ENCODE results near the gene KLHL29. TPM values are rescaled to one million over a fixed set of nuclear protein-coding genes. Genes with fewer than 3 reads are reported as not detected.

Gene KLHL29
- total and polyA plus RNA-seq, 2 donors: 1.4 to 2.9 TPM

- Histone ChIP-seq H3K27me3 (ENCODE audit: control insufficient read depth in 2 of 2, insufficient read depth in 1 of 2, low read length in 1 of 2) (peaks cover 0 to 2% of the 10 kb centered on the region in 2 donors), H3K4me1 (ENCODE audit: control insufficient read depth in 2 of 2, insufficient read depth in 2 of 2, low read length in 2 of 2) (no peaks in the 10 kb centered on the region), H3K27ac (ENCODE audit: low read depth in 1 of 2, low read length in 1 of 2) (no peak overlapping the region), H3K9me3 (ENCODE audit: control insufficient read depth in 2 of 2, insufficient read depth in 1 of 2, low read length in 1 of 2) (no peaks in the 10 kb centered on the region), H3K36me3 (ENCODE audit: control insufficient read depth in 2 of 2, insufficient read depth in 2 of 2, low read length in 1 of 2) (no peaks in the 10 kb centered on the region), H3K4me3 (ENCODE audit: low read length in 2 of 2) (no peak overlapping the region)
- no peak for DNase-seq (ENCODE audit: low read depth in 6 of 9, low spot score in 9 of 9)
- 94% methylated on average over 9 of the region's 9 CpGs for WGBS
Measured at GRCh38 chr2:23557455-23557854, 172.5 kb downstream of the KLHL29 start.

GRCh38 chr2:23559561-23560239 is 174.7 kb downstream of the KLHL29 start:
- Histone ChIP-seq H3K4me1 (ENCODE audit: control insufficient read depth in 2 of 2, insufficient read depth in 2 of 2, low read length in 2 of 2) (no peaks in the 10 kb centered on the region), H3K27me3 (ENCODE audit: control insufficient read depth in 2 of 2, insufficient read depth in 1 of 2, low read length in 1 of 2) (peaks cover 0 to 2% of the 10 kb centered on the region in 2 donors), H3K4me3 (ENCODE audit: low read length in 2 of 2) (no peak overlapping the region), H3K36me3 (ENCODE audit: control insufficient read depth in 2 of 2, insufficient read depth in 2 of 2, low read length in 1 of 2) (no peaks in the 10 kb centered on the region), H3K9me3 (ENCODE audit: control insufficient read depth in 2 of 2, insufficient read depth in 1 of 2, low read length in 1 of 2) (no peaks in the 10 kb centered on the region), H3K27ac (ENCODE audit: low read depth in 1 of 2, low read length in 1 of 2) (no peak overlapping the region)
- DNase-seq (ENCODE audit: low read depth in 6 of 9, low spot score in 9 of 9): no peak
- WGBS: 90% methylated on average over 20 of the region's 20 CpGs

- H3K4me1 ChIP-seq (ENCODE audit: control insufficient read depth in 2 of 2, insufficient read depth in 2 of 2, low read length in 2 of 2): no peaks in the 10 kb centered on the region
- no peaks in the 10 kb centered on the region for H3K9me3 ChIP-seq (ENCODE audit: control insufficient read depth in 2 of 2, insufficient read depth in 1 of 2, low read length in 1 of 2)
- DNase-seq (ENCODE audit: low read depth in 6 of 9, low spot score in 9 of 9): no peak
- no peak overlapping the region for H3K27ac ChIP-seq (ENCODE audit: low read depth in 1 of 2, low read length in 1 of 2)
- no peak overlapping the region for H3K4me3 ChIP-seq (ENCODE audit: low read length in 2 of 2)
- H3K27me3 ChIP-seq (ENCODE audit: control insufficient read depth in 2 of 2, insufficient read depth in 1 of 2, low read length in 1 of 2): peaks cover 0 to 2% of the 10 kb centered on the region in 2 donors
- WGBS: 97% methylated on average over 7 of the region's 7 CpGs
- H3K36me3 ChIP-seq (ENCODE audit: control insufficient read depth in 2 of 2, insufficient read depth in 2 of 2, low read length in 1 of 2): no peaks in the 10 kb centered on the region
Measured at GRCh38 chr2:23561088-23561487, 176.1 kb downstream of the KLHL29 start.

GRCh38 chr2:23561544-23561943 is 176.6 kb downstream of the KLHL29 start:
- Histone ChIP-seq H3K9me3 (ENCODE audit: control insufficient read depth in 2 of 2, insufficient read depth in 1 of 2, low read length in 1 of 2) (no peaks in the 10 kb centered on the region), H3K36me3 (ENCODE audit: control insufficient read depth in 2 of 2, insufficient read depth in 2 of 2, low read length in 1 of 2) (no peaks in the 10 kb centered on the region), H3K27ac (ENCODE audit: low read depth in 1 of 2, low read length in 1 of 2) (no peak overlapping the region), H3K4me3 (ENCODE audit: low read length in 2 of 2) (no peak overlapping the region), H3K4me1 (ENCODE audit: control insufficient read depth in 2 of 2, insufficient read depth in 2 of 2, low read length in 2 of 2) (no peaks in the 10 kb centered on the region), H3K27me3 (ENCODE audit: control insufficient read depth in 2 of 2, insufficient read depth in 1 of 2, low read length in 1 of 2) (peaks cover 0 to 2% of the 10 kb centered on the region in 2 donors)
- WGBS: 91% methylated on average over 9 of the region's 9 CpGs
- no peak for DNase-seq (ENCODE audit: low read depth in 6 of 9, low spot score in 9 of 9)

GRCh38 chr2:23562143-23562542 is 177.2 kb downstream of the KLHL29 start:
- H3K4me3 ChIP-seq (ENCODE audit: low read length in 2 of 2): no peak overlapping the region
- H3K9me3 ChIP-seq (ENCODE audit: control insufficient read depth in 2 of 2, insufficient read depth in 1 of 2, low read length in 1 of 2): no peaks in the 10 kb centered on the region
- no peak overlapping the region for H3K27ac ChIP-seq (ENCODE audit: low read depth in 1 of 2, low read length in 1 of 2)
- 98% methylated on average over 30 of the region's 30 CpGs for WGBS
- peaks cover 0 to 2% of the 10 kb centered on the region in 2 donors for H3K27me3 ChIP-seq (ENCODE audit: control insufficient read depth in 2 of 2, insufficient read depth in 1 of 2, low read length in 1 of 2)
- H3K4me1 ChIP-seq (ENCODE audit: control insufficient read depth in 2 of 2, insufficient read depth in 2 of 2, low read length in 2 of 2): no peaks in the 10 kb centered on the region
- no peaks in the 10 kb centered on the region for H3K36me3 ChIP-seq (ENCODE audit: control insufficient read depth in 2 of 2, insufficient read depth in 2 of 2, low read length in 1 of 2)
- DNase-seq (ENCODE audit: low read depth in 6 of 9, low spot score in 9 of 9): no peak

GRCh38 chr2:23563151-23563550 is 178.2 kb downstream of the KLHL29 start:
- 90% methylated on average over 10 of the region's 10 CpGs for WGBS
- H3K4me1 ChIP-seq (ENCODE audit: control insufficient read depth in 2 of 2, insufficient read depth in 2 of 2, low read length in 2 of 2): no peaks in the 10 kb centered on the region
- no peak for DNase-seq (ENCODE audit: low read depth in 6 of 9, low spot score in 9 of 9)

GRCh38 chr2:23563673-23564614 is 179.0 kb downstream of the KLHL29 start:
- H3K4me3 ChIP-seq (ENCODE audit: low read length in 2 of 2): no peak overlapping the region
- H3K27me3 ChIP-seq (ENCODE audit: control insufficient read depth in 2 of 2, insufficient read depth in 1 of 2, low read length in 1 of 2): peaks cover 0 to 2% of the 10 kb centered on the region in 2 donors
- H3K27ac ChIP-seq (ENCODE audit: low read depth in 1 of 2, low read length in 1 of 2): peak overlapping the region in 1 of 2 donors; percentile 36
- H3K4me1 ChIP-seq (ENCODE audit: control insufficient read depth in 2 of 2, insufficient read depth in 2 of 2, low read length in 2 of 2): no peaks in the 10 kb centered on the region
- WGBS: 90% methylated on average over 22 of the region's 22 CpGs
- H3K36me3 ChIP-seq (ENCODE audit: control insufficient read depth in 2 of 2, insufficient read depth in 2 of 2, low read length in 1 of 2): no peaks in the 10 kb centered on the region
- H3K9me3 ChIP-seq (ENCODE audit: control insufficient read depth in 2 of 2, insufficient read depth in 1 of 2, low read length in 1 of 2): no peaks in the 10 kb centered on the region
- DNase-seq (ENCODE audit: low read depth in 6 of 9, low spot score in 9 of 9): no peak

More at GRCh38 chr2:23563151-23563550, 178.2 kb downstream of the KLHL29 start:
- Histone ChIP-seq H3K27ac (ENCODE audit: low read depth in 1 of 2, low read length in 1 of 2) (no peak overlapping the region), H3K27me3 (ENCODE audit: control insufficient read depth in 2 of 2, insufficient read depth in 1 of 2, low read length in 1 of 2) (peaks cover 0 to 2% of the 10 kb centered on the region in 2 donors), H3K4me3 (ENCODE audit: low read length in 2 of 2) (no peak overlapping the region), H3K9me3 (ENCODE audit: control insufficient read depth in 2 of 2, insufficient read depth in 1 of 2, low read length in 1 of 2) (no peaks in the 10 kb centered on the region), H3K36me3 (ENCODE audit: control insufficient read depth in 2 of 2, insufficient read depth in 2 of 2, low read length in 1 of 2) (no peaks in the 10 kb centered on the region)

GRCh38 chr2:23564615-23564960 is 179.6 kb downstream of the KLHL29 start:
- Histone ChIP-seq H3K27ac (ENCODE audit: low read depth in 1 of 2, low read length in 1 of 2) (peak overlapping the region in 1 of 2 donors; percentile 36), H3K9me3 (ENCODE audit: control insufficient read depth in 2 of 2, insufficient read depth in 1 of 2, low read length in 1 of 2) (no peaks in the 10 kb centered on the region), H3K4me3 (ENCODE audit: low read length in 2 of 2) (no peak overlapping the region), H3K27me3 (ENCODE audit: control insufficient read depth in 2 of 2, insufficient read depth in 1 of 2, low read length in 1 of 2) (peaks cover 0 to 2% of the 10 kb centered on the region in 2 donors), H3K4me1 (ENCODE audit: control insufficient read depth in 2 of 2, insufficient read depth in 2 of 2, low read length in 2 of 2) (no peaks in the 10 kb centered on the region), H3K36me3 (ENCODE audit: control insufficient read depth in 2 of 2, insufficient read depth in 2 of 2, low read length in 1 of 2) (no peaks in the 10 kb centered on the region)
- no peak for DNase-seq (ENCODE audit: low read depth in 6 of 9, low spot score in 9 of 9)
- WGBS: 93% methylated on average over 8 of the region's 8 CpGs

- Histone ChIP-seq H3K36me3 (ENCODE audit: control insufficient read depth in 2 of 2, insufficient read depth in 2 of 2, low read length in 1 of 2) (no peaks in the 10 kb centered on the region), H3K4me1 (ENCODE audit: control insufficient read depth in 2 of 2, insufficient read depth in 2 of 2, low read length in 2 of 2) (no peaks in the 10 kb centered on the region), H3K27ac (ENCODE audit: low read depth in 1 of 2, low read length in 1 of 2) (no peak overlapping the region), H3K27me3 (ENCODE audit: control insufficient read depth in 2 of 2, insufficient read depth in 1 of 2, low read length in 1 of 2) (peaks cover 0 to 3% of the 10 kb centered on the region in 2 donors), H3K4me3 (ENCODE audit: low read length in 2 of 2) (no peak overlapping the region), H3K9me3 (ENCODE audit: control insufficient read depth in 2 of 2, insufficient read depth in 1 of 2, low read length in 1 of 2) (no peaks in the 10 kb centered on the region)
- no peak for DNase-seq (ENCODE audit: low read depth in 6 of 9, low spot score in 9 of 9)
- 97% methylated on average over 9 of the region's 9 CpGs for WGBS
Measured at GRCh38 chr2:23565374-23565773, 180.4 kb downstream of the KLHL29 start.

Measured in thymus (tissue), 11 donors.